GM13976 (cell line): ENCODE measurements around the gene TMEM217.

Experiments
- DNase-seq: peaks from one replicate; pipeline ENCODE4 v3.0.0; 2012; ENCODE audit warnings: low spot score
- in situ Hi-C: fragments of 300-500 bp; cut with MboI; formaldehyde crosslinking; loops from one replicate; pipeline ENCODE4 v1.12.0; 2022; ENCODE audit warnings: low sequenced_read_pairs, mixed read lengths, inconsistent platforms; ENCODE audit not compliant: unreplicated experiment
- TF ChIP-seq, protein P1 (sequence below): IDR thresholded peaks from 2 replicates; pipeline ENCODE4 v1.5.1; 2012; ENCODE audit warnings: borderline replicate concordance, mild to moderate bottlenecking; ENCODE audit not compliant: insufficient read depth; ENCODE audit errors: extremely low read depth, missing control alignments, control extremely low read depth

The TMEM217 gene

DNA sequence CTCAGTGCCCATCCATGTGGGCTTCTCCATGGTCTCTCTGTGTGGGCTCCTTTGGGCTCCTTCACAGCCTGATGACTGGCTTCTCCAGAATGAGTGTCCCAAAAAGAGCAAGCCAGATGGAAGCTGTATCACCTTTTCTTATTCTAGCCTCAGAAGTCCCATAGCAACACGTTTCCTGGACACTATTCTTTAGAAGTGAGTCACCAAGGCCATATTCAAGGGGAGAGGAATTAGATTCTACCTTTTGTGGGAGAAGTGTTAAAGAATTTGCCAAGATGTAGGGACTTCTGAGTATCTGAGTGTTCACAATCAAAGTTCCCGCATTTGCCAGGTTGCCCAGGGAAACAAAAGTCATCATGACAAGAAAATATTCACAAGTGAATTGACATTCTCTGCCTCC, 21.0 kb downstream of the TMEM217 start:
- TF ChIP-seq, protein P1, sequence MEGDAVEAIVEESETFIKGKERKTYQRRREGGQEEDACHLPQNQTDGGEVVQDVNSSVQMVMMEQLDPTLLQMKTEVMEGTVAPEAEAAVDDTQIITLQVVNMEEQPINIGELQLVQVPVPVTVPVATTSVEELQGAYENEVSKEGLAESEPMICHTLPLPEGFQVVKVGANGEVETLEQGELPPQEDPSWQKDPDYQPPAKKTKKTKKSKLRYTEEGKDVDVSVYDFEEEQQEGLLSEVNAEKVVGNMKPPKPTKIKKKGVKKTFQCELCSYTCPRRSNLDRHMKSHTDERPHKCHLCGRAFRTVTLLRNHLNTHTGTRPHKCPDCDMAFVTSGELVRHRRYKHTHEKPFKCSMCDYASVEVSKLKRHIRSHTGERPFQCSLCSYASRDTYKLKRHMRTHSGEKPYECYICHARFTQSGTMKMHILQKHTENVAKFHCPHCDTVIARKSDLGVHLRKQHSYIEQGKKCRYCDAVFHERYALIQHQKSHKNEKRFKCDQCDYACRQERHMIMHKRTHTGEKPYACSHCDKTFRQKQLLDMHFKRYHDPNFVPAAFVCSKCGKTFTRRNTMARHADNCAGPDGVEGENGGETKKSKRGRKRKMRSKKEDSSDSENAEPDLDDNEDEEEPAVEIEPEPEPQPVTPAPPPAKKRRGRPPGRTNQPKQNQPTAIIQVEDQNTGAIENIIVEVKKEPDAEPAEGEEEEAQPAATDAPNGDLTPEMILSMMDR: no peak
- DNase-seq: no peak
- in situ Hi-C loops: no loop called here

DNA sequence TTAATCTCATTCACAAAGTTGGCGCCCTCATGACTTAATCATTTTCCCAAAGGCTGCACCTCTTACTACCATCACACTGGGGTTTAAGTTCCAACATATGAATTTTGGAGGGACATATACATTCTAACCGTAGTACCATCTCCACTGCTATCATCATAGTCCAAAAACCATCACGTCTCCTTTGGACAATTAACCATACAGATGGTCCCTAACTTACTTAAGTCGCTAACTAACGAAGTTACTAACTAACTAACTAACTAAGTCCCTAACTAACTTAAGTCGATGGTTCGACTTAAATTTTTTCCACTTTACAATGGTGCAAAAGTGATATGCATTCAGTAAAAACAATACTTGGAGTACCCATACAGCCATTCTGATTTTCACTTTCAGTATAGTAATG, 24.4 kb downstream of the TMEM217 start:
- no peak for DNase-seq
- TF ChIP-seq, protein P1: no peak
- in situ Hi-C loops: no loop called here

DNA sequence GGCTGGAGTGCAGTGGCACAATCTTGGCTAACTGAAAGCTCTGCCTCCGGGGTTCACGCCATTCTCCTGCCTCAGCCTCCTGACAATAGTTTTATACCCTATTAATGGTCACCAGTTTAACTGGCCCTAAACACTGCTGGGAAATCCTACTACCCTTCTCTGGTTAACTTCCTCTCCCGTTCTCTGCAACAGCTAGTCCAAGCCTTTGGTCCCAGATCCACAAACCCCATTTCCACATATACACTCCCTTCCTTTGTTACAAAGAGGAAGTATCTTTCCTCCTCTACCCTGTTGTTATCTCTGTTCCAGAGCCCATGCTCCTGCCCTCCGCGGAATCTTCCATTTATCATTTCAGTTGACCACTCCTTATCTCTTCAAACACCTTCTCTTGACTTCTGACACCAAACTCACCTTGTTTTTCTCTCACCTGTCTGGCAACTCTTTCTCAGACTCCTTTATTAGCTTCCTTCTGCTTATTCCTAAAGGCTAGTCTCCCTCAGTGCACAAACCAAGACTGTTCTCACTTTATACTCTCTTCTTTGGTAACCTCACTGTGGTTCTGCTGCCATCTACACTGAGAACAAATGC, 25.4 kb downstream of the TMEM217 start:
- in situ Hi-C loops: no loop called here
- no peak for DNase-seq
- TF ChIP-seq, protein P1: no peak

DNA sequence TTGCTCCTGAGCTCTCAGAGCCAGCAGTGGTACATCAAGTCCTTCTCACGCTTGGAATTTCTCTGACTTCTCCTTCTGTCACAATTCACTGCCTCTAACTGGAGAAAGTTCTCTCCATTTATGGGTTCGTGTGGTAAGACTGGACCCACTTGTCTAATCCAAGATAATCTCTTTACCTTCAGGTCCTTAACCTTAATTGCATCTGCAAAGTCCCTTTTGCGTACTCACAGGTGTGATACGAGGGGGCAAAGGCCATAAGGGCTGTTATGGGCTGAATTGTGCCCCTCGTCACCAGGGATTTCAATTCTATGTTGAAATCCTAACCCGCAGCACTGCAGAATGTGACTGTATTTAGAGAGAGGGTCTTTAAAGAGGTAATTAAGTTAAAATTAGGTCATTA, 27.8 kb downstream of the TMEM217 start:
- DNase-seq: no peak
- in situ Hi-C loops: no loop called here
- TF ChIP-seq, protein P1: no peak

DNA sequence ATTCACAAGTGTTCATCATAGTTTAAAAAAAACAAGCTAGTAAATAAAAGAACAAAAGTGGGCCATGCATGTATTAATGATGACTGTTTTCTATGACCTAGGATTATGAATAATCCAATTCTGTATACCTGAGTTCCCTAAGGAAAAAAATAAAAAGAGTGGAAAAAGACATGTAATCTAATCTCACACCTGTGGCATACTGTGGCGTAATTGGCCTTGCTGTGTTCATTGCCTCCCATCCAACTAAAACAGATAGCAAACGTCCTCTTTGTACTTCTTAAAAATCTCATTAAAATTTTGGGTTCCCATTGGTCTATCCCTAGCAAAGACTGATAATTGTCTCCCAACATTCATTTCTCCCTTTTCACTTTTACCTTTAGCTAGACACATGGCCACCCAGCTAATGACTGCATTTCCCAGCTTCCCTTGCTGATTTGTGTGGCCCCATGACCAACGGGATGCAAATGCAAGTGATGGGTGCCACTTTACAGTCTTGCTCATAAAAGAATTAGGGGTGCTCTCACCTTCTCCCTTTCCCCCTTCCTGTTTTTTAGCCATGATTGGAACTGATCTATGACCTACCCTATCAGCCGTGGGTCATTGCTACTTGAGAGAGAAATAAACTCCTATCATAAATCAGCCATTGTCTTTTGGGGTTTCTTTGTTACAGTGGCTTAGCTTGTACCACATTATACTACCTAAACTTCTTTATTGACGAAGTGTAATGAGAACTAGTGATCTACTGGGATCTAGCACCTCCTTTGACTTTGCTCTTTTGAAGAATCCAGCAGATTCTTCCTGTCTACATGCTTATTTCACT, 32.4 kb downstream of the TMEM217 start:
- no peak for DNase-seq
- TF ChIP-seq, protein P1: no peak
- in situ Hi-C loops: no loop called here

DNA sequence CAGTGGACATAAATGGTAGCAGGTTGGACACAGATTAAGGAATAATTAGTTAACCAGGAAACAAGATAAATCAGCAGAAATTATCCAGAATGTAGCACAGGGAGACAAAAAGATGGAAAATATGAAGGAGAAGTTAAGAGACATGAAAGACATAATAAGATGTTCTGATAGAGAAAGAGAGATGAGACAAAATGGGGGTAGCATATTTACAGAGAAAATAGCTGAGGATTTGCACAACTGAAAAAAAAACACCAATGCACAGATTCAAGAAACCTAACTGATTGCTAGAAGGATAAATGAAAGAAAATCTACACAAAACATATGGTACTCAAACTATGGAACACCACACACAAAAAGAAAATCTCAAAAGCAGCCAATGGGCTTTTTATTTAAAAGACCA, 35.0 kb downstream of the TMEM217 start:
- DNase-seq: no peak
- TF ChIP-seq, protein P1: no peak
- in situ Hi-C loops: loop anchor here (25.0 kb wide), 1 partner anchor 461 kb away; no protein-coding TSS in a partner anchor
